Fibroblast of peridontal ligament (primary cell): ENCODE results near the gene POLR2I.

Experiments
- DNase-seq: peaks from one replicate; pipeline ENCODE4 v3.0.0-alpha.2; 2010; ENCODE audit errors: extremely low read depth

POLR2I gene

DNA sequence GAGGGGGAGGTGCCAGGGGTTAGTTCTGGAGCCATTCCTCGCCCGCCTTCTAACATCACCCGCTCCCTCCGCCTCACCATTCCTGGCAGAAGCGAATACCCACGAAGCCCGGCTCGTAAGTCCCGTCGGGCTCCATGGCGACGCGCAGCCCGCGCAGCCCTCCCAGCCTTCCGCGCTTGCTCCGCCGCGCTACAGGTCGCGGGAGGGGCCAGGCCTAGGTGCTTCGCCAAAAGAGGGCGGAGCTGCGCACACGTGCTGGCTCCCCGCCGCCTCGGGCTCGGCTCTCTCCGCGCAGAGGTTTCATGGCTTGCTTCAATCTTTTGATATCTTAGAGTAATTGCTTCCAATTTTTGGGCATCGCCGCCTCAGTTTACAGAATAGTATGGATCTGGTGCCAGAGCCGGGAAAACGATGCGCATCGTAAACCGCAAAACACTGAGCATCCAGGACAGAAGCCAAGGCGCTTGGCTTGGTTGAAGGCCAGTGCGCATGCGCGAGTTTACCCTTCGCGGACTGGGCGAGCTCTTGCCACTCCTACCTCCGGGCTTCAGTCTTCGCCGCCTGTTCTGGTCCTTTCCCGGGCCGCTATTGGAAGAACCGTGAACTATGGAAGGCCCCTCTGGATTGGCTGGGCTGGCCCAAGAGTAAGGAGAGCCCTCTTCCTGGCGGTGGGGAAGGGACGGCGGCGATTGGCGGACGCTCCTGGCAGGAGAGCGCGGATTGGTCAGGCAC, at the start of gene POLR2I:
POLR2I (minus strand) TSS at position 155 of the 732 bp plus-strand sequence; CDS start at position 136, 19 bp downstream.
- peak; percentile 100 for DNase-seq

DNA sequence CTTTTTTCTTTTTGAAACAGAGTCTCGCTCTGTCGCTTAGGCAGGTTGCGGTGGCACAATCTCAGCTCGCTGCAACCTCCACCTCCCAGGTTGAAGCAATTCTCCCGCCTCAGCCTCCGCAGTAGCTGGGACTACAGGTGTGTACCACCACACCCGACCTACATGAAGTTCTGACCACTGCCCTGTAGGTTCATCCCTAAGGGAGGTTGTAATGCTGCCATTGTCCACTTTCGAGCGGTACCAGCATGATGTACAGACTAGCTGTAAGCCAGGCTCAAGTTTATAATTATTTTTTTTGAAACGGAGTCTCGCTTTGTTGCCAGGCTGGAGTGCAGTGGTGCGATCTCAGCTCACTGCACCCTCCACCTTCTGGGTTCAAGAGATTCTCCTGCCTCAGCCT, 49.1 kb upstream of the POLR2I start:
- no peak for DNase-seq

DNA sequence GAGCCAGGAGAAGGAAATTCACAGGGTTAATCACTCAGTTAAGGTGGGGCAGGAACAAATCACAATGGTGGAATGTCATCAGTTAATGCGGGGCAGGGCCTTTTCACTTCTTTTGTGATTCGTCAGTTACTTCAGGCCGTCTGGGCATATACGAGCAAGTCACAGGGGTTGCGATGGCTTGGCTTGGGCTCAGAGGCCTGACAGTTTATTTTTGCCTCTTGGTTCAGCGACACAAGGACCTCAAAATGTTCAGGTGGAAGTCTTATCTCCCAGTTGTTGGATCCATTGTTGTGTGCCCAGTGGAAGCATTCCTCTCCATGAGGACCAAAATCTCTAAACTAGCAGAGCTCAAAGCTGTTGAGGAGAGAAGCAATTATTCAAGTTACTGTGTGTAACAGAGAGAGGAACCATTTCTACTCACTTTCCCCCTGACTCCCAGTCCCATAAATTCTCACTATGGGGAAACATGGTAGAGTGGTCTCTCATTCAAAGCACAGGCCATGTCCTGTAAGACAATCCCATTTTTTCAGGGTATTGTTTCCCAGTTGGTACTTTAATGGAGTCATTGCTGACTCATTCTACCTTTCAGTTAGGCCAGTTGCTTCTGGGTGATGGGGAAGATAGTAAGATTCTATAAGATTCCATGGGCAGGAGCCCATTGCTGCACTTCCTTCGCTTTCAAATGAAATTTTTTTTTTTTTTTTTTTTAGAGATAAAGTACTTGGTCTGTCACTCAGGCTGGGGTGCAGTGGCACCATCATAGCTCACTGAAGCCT, 46.3 kb upstream of the POLR2I start:
- no peak for DNase-seq

DNA sequence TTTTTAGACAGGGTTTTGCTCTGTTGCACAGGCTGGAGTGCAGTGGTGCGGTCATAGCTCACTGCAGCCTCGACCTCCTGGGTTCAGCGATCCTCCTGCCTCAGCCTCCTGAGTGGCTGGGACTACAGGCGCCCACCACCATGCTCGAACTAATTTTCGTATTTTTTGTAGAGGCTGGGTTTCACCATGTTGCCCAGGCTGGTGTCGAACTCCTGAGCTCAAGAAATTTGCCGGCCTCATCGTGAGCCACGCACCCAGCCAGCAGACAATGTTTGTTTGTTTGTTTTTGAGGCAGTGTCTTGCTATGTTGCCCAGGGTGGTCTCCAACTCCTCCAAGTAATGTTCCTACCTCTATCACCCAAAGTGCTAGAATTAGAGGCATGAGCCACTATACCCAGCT, 38.5 kb upstream of the POLR2I start:
- no peak for DNase-seq

DNA sequence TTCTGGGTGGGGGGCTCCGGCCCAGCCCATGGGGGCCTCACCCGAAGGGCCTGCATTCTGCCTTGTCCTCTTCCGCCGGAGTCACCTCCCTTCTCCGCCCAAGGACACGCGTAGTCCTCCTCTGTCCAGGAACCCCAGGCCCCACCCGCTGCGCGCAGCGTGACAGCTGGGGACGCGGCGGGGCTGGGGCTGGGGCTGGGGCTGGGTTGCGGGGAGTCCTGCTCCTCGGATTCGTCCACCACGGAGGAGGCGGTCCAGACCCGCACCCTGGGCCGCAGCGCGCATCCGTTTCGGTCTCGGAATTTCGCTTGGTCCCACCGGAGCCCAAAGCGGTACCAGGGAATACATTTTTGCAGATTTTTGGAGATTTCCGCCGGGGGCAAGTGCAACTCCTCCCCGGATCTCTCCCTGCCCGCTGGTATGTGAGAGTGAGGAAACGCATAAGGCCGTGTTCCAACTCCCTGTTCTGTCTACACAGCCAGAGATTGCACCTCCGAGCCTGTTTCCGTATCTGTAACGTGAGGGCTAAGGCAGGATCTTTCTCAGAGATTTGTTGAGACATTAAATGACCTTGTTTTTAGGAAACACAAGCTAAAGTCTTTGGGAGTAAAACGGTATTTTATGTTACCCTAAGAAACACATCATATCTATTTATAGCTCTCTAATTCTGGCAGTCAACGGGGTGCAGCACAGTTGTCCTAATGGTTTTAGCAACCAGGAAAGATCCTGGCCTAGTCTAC, 37.8 kb upstream of the POLR2I start, which contains the start of gene COX7A1:
COX7A1 (minus strand) TSS at position 96 of the 740 bp plus-strand sequence; CDS start at position 56, 40 bp downstream.
- peak; percentile 57 for DNase-seq

DNA sequence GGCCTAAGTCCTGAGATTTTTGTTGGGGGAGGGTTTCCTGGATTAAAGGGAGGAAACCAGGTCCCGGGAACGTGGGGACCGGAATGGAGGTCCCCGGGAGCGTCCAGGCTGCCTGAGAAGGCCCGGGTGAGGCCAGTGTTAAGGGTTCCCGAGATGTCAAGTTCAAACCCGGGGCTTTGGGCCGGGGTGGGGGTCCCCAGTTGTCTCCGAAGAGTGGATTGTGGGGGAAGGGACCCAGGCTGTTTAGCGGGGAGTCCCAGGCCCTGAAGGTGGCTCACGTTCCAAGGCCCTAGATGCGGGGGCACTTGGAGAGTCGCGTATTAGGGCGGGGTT, 37.3 kb upstream of the POLR2I start:
- DNase-seq: peak; percentile 3

DNA sequence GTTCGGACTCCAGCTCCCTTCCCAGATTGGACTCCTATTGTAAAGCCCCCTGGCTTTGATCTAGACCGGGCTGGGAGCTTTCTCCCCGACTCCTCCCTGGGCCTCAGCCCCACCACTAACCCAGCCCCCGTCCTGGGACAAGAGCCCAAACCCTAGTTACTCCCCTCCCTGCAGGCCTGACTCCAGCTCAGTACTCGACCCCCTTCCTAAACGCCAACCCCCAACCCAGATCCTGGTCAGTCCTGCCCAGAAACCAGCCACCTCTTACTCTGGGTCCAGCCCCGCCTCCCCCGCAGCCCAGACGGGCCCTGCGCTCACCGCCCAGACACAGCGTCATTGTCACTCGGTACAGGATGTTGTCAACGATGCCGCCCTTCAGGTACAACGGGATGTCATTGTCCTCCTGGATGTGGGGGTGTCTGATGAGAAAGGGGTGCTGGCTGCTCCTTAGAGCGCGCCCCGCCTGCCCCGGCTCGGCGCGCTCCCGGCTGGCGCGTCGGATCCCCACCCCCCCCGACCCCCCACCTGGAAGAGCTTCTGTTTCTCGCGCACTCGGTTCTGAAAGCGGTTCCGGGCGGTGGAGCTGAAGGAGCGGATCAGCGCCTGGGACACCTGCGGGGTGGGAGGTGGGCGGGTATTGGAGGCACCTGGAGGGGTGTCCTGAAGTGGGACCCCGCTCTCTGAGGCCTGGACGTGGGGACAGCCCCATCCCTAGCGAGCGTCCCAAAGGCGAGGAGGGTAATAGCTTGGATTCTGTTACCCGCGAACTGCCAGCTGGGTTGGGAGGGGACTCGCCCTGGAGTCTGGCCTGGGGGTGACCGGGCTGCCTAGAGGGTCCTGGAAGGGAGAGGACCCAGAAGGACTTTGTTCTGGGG, 36.7 kb upstream of the POLR2I start:
- peak; percentile 10 for DNase-seq

DNA sequence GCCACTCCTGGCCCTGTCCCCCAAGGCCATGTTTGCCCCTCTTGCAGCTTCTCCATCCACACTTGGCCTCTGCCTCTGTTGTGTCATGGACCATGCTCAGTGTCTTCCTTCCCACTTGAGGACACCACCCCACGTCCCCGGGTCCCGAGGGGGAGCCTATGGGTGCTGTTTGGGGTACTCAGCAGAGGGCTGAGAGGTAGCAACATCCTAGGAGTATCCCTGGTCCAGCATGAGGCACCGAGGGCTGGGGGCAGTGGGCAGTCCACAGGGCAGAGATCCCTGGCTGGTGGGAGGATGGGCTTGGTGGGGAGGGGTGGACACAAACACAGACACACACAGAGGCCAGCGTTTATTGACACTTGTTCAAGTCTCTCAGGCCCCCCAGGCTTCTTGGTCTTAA, 35.9 kb upstream of the POLR2I start:
- no peak for DNase-seq

DNA sequence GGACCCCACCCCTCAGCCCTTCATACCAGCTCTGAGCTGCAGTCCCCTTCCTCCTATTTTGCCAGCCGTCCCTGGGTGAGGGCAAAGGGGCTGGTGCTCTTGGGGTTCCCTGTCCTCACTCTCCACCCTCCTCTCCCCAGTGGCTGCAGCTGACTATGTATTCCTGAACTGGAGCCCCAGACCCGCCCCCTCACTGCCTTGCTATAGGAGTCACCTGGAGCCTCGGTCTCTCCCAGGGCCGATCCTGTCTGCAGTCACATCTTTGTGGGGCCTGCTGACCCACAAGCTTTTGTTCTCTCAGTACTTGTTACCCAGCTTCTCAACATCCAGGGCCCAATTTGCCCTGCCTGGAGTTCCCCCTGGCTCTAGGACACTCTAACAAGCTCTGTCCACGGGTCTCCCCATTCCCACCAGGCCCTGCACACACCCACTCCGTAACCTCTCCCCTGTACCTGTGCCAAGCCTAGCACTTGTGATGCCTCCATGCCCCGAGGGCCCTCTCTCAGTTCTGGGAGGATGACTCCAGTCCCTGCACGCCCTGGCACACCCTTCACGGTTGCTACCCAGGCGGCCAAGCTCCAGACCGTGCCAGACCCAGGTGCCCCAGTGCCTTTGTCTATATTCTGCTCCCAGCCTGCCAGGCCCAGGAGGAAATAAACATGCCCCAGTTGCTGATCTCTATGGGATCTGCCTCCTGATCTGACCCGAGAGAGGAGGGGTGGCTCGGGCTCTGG, 35.2 kb upstream of the POLR2I start:
- no peak for DNase-seq

DNA sequence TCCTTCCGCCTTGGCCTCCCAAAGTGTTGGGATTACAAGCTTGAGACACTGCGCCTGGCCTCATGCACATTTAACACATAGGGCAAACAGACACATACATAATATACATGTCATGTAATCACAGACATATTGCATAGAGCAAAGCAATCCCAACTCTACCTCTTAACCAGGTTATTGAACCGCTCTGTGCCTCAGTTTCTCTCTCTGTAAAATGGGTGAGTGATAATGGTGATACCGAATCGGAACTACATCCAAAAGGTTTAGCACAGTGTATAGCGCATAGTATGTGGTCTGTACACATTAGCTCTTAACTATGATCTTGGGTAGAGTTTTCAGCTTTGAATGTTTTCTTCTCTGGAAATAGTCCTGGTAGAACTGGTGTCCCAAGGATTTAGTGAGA, 29.9 kb upstream of the POLR2I start:
- DNase-seq: no peak

DNA sequence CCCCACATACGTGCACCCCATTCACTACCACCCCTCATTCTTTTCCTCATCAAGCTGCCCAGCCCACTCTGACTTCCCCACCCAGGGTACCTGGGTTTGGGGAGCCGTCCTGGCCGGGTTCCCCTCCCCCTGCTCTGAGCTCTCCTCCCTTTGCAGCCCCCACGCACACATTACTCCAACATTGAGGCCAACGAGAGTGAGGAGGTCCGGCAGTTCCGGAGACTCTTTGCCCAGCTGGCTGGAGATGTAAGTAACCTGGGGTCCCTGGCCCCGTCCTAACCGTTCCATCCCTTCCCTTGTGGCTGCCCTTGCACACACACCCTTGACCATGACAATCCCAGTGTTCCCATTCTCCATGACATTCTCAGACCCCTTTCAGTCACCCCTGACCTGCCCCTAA, 27.8 kb upstream of the POLR2I start:
- DNase-seq: no peak

DNA sequence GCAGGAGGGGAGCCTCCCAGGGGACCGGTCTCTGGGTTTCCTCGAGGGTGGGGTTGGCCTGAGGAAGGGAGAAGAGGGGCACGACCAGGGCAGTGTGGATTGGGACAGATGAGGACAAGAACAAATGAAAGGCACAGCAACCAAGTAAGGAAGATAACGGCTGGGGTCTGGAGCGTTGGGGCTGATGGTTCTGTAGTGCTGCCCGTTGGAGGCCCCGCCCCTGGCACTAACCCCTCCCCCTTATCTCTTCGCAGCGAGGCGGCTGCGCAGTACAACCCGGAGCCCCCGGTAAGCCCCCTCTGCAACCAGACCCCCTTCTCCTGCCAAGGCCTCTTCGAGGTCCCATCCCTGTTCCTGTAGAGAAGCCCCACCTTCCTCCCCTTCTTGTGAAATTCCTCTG, 27.4 kb upstream of the POLR2I start:
- DNase-seq: no peak

DNA sequence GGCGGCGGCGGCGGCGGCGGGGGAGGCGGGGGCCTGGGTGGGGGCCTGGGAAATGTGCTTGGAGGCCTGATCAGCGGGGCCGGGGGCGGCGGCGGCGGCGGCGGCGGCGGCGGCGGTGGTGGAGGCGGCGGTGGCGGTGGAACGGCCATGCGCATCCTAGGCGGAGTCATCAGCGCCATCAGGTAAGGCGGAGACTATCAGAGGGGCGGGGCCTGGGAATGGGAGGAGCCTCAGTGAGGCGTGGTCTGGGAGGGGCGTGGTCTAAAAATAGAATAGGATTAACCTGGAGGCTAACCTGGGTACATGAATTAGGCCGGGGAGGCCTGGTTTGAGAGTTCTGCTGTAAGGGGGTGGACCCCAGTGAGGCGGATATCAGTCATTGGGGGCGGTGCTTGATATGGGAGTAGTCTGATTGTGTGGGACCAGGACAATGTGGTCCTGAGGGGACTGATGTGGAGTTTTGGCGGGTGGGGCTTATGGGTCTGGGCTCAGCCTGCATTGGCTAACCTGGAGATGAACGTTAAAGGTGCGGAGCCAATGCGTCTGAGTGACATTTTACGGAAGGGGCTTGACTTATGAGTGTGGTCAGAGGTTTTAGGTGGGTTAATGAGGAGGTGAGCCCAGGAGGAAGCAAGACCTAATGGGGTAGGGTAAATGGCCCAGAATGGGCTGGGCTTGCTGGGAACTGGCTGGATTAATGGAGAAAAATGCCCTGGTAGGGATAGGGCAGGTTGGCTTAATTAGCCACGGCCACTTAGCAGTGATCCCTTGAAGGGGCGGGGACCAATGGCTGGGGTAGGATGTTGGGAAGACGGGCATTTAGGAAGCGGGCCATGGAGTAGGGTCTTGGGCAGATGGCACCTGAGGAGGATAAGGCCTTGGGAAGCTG, 26.6 kb upstream of the POLR2I start:
- peak; percentile 71 for DNase-seq

DNA sequence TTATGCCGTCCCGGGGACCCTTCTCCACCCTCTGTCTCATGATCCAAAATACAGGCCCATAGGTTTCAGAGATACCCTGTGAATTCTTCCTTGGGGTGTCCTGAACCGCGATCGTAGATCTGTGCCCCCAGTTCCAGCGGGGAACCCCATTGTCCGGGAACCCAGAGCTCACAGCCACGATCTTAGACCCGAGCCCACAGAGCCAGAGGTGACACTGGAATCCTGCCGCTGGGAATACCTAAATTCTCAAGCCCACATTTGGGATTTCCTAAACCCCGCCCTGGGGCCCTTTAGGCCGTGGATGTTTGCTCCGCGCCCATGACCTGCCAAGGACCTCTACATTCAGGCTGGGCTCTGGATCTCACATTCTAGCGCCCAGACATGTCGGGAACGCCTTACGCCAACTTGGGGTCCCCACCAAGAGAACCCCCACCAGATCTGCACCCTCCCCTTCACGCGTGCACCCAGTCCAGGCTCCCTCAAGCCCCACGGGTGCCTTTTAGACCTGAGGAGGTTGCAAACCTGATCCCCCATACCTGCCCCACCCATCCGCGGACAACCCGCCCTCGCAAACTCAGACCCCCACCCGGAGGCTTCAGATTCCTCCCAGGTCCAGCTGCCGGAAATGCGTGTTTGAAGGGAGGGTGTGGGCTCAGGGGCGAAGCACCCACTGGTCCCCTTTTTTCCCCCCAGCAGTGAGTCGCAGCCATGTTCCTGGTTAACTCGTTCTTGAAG, 25.8 kb upstream of the POLR2I start:
- peak; percentile 24 for DNase-seq

DNA sequence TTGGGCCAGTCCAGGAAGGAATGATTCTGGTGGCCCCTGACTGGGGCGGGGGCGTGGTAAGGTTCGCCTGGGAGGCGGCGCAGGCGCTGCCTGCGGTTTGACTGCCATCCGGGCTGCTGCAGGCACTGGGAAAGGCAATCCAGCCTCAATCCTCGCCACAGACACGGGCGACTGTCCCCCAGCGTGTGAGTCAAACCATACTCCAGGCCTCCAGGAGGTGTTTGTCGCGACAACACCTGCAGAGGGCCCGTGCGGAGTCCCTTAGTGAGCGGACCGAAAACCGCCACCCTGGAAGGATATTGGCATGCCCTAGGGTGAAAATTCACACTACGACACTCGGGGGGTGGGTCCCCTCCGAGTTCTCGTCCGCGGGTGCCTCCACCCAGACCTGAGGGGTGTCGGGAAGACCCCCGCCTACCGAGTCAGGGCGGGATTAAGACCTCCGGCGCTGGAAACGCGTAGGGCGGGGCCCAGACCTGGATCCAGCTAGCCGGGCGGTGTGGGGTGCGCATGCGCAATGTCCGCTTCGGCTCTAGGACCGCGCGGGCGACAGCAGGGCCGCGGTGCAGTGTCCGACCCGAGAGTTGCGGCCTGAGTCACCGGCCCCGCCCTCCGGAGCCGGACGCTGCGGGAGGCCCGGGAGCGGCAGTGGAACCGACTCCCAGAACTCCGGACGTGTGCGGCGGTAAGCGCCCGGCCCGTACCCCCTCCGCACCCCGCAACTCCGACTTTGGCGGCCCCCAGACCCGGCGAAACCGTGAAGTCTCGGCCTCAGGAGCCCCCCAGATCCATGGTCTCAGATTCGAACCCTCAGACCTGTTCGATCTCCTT, 25.0 kb upstream of the POLR2I start, which contains the start of gene CAPNS1:
CAPNS1 (plus strand) TSS at position 594 of the 831 bp plus-strand sequence. CDS start 946 bp downstream, outside the sequence.
- peak; percentile 91 for DNase-seq

DNA sequence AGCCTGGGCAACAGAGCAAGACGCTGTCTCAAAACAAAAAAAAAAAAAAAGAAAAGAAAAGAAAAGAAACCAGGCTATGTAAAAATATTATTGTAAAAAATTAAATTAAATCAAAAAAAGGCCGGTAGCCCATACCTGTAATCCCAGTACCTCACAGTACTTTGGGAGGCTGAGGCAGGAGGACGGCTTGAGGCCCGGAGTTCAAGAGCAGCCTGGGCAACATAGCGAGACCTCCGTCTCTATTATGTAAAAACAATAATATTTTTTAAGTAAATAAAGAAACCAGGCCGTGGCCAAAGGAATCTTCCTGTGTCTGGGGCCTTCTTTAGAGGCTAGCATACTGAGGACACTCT, 24.4 kb upstream of the POLR2I start:
- DNase-seq: no peak

DNA sequence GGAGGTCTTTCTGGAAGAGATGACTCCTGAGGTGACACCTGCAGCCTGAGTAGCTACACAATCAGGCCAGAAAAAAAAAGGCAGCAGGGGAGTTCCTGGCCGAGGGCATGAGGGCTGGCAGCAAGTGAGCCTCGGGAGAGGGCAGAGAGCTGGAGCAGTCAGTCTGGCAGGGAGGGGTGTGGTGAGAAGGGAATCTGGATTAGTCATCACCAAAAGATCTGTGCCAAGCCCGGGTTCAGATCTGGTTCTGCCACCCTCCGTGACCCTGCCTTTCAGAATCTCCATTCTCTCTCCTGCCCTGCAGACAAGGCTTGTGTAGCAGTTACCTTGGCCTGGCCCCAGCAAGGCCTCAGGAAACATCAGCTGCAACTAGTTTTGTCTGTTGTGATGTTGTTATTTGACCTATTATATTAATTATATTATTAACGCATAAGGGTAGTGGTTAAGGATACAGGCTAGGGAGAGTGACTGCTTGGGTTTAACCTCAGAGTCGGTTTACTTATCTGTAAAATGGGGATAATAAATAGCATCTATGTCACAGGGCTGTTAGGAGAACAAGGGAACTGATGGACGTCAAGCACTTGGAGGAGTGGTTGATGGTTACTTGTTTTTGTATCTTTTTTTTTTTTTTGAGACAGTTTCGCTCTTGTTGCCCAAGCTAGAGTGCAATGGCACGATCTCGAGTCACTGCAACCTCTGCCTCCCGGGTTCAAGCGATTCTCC, 22.4 kb upstream of the POLR2I start:
- DNase-seq: peak; percentile 78
